NCI-H2107 treated with DMSO at 0.1 percent for 48 hours (cell line): ENCODE results near the gene HECTD1.
"Not testable (repeated sequence)": the region's sequence is repeated elsewhere in the genome, so short reads cannot be mapped to it uniquely, and the experiment has no call there.

ENCODE experiments used
- DNase-seq: peaks from one replicate; lab custom pipeline; 2025; ENCODE audit not compliant: unreplicated experiment; lab: John Stamatoyannopoulos, UW

The HECTD1 gene

GRCh38 chr14:31207755-31208545 is at the start of gene HECTD1:
Gene HECTD1, minus strand, starts transcription at chr14:31207793. Its CDS starts 1,857 bp downstream, at chr14:31205936.
- peak; percentile 92 for DNase-seq

DNA sequence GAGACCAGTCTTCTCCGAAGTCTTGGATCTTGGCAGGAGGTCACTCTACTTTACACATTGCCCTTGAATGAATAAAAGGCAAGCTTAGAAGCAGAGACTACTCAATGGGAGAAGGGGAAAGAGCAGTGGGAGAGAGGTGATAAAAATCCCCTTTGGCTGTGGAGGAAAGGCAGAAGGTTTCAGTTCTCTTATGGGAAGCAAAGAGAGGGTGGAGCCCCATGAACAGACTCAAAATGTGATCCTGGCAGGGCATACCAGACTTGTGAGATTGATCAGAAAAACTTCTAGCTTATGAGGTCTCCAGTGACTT is 49.6 kb upstream of the HECTD1 start:
- no peak for DNase-seq

GRCh38 chr14:31256534-31257243 is 49.1 kb upstream of the HECTD1 start:
- no peak for DNase-seq

GRCh38 chr14:31255918-31256317 is 48.3 kb upstream of the HECTD1 start:
- not testable (repeated sequence) for DNase-seq

DNA sequence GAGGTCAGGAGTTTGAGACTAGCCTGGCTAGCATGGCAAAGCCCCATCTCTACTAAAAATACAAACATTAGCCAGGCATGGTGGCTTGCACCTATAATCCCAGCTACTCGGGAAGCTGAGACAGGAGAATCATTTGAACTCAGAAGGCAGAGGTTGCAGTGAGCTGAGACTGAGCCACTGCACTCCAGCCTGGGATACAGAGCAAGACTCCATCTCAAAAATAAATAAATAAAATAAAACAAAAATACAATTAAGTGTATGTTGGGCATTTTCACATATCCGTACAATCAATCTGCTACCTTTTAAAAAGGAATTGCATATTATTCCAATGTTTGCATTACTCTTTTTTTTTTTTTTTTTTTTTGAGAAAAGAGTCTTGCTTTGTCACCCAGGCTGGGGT is 47.7 kb upstream of the HECTD1 start:
- no peak for DNase-seq

- no peak for DNase-seq
These were observed 46.3 kb upstream of the HECTD1 start for GRCh38 chr14:31253746-31254471.

GRCh38 chr14:31252865-31253264 is 45.3 kb upstream of the HECTD1 start:
- DNase-seq, result no peak

DNA sequence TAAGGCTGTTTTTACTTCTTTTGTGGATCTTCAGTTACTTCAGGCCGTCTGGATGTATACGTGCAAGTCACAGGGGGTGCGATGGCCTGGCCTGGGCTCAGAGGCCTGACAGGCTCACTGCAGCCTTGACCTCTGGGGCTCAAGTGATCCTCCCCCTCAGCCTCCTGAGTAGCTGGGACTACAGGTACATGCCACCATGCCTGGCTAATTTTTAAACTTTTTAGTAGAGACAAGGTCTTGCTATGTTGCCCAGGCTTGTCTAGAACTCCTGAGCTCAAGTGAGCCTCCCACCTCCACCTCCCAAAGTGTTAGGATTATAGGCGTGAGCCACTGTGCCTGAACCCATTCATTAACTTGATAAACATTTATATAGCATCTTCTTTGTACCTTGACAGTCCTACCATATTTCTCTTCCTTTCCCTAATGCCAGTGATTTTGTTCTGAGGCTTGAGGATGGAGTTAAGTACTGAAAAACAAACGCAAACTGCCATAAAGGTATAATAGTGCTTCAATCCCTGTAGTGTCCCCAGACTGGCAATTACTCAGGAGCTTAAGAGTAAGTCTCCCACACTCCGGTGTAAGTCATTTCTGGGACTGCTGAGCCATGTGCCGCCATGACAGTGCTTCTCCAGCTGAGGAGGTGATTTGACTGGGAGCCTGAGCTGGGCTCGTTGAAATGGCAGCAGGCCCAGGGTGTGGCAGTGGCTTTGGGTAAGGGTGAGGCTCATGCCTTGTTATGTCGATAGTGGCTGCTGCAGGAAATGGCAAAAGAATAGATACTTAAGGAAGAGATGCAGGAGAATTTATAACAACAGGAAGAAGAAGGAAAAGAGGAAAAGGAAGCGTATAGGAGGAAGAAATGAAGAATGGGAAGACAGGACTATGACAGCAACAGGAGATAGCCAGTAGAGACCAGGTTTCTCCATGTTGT is 43.7 kb upstream of the HECTD1 start:
- DNase-seq, result no peak

GRCh38 chr14:31244626-31245025 is 37.0 kb upstream of the HECTD1 start:
- no peak for DNase-seq

- DNase-seq, result no peak
These were observed 36.3 kb upstream of the HECTD1 start for GRCh38 chr14:31243860-31244259.

GRCh38 chr14:31242161-31242940 is 34.8 kb upstream of the HECTD1 start:
- DNase-seq, result not testable (repeated sequence)

DNA sequence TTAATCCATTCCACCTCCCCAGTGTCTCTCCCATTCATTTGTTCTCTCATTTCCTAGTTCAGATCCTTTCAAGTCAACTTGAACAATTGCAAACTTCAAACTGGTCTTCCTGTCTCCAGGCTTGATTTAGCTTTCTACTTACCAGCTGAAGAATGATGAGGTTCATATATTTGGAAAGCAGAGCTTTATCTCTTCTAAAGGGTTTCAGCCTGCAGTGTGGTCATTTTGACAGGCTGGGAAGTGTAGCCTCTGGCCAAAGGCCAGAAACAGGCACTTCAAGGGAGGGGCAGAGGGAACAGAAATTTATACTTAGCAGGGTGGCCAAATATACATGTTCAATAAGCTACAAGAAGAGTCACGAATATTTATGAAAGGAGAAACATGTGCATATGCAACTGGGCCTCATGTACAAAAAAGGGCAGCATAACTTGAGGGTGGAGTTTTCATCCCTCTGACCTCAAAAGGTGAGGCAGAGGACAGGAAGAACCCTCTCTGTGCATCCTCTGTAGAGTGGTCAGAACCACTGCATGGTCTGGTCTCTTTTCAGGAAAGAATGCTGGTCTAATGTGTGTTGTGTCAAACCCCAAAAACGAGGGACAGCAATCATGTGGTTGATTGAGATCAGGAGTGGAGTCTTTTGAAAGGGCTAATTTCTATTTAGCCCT is 34.0 kb upstream of the HECTD1 start:
- no peak for DNase-seq

- DNase-seq, result no peak
These were observed 32.1 kb upstream of the HECTD1 start for GRCh38 chr14:31239741-31240140.

DNA sequence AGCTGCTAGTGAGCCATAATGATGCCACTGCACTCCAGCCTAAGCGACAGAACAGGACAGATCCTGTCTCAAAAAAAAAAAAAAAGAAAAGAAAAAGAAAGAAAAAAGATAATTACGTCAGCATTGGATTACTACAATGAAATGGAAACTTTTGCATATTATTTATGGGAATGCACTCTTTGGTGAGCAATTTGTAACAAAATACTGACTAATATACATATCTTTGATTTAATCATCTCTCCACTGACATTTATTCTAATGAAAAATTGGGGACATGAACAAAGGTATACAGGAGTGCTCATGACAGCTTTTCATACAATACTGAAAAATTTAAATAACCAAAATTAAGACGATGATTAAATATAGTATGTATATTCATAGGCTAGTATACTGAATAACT is 27.9 kb upstream of the HECTD1 start:
- DNase-seq, result no peak

GRCh38 chr14:31232081-31232480 is 24.5 kb upstream of the HECTD1 start:
- no peak for DNase-seq

- not testable (repeated sequence) for DNase-seq
These were observed 23.7 kb upstream of the HECTD1 start for GRCh38 chr14:31231272-31231671.

DNA sequence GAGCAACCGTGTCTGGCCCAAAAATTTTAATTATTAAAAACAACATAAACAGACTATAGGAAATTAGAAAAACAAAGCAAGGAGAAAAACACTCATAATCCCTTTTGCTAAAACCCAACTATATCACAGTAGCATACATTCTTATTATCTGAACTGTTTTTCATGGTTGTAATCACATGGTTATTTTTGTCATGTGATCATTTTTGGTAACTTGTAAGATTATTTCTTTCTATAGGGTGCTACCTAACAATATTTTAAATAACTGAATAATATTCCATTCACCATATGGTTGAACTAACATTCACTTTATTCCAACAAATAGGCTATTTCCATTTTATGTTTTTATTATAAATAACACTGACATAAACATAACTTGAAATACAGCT is 23.0 kb upstream of the HECTD1 start:
- no peak for DNase-seq

GRCh38 chr14:31229638-31230572 is 22.3 kb upstream of the HECTD1 start:
- DNase-seq, result peak; percentile 86
